ENCODE data around the gene SLC47A2.

The SLC47A2 gene

DNA sequence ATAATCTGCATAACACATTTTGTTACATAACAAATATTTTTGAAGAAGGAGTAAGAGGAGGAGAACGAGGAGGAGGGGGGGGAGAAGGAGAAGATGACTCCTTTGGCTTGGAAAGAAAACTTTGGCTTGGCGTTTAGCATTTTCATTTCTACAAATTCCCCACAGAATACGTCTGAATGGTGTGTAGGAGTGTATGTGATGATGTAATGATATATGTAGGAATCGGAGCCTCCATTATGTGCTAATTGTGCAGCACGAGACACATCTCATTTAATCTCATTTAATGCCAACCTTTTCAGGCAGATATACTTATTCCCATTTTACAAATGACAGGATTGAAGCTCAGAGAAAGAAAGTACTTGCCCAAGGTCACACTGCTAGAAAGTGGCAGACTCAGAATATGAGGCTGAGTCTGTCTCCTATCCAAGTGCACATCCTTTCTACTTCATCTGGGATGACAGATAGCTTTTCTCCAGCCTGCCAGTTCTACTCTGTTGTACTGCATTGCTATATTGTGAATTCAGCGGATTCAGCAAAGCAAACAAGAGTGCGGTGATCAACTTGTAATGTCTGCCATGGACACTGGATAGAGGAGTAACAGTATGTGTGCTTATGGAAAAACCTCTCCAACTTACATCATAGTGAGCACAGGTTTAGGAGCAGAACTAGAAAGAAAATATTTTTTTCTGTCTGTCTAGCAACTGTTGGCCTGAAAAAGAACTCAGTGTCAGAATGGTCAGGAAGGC lies 10.4 kb upstream of the SLC47A2 start:
- DNase-seq: no peak

DNA sequence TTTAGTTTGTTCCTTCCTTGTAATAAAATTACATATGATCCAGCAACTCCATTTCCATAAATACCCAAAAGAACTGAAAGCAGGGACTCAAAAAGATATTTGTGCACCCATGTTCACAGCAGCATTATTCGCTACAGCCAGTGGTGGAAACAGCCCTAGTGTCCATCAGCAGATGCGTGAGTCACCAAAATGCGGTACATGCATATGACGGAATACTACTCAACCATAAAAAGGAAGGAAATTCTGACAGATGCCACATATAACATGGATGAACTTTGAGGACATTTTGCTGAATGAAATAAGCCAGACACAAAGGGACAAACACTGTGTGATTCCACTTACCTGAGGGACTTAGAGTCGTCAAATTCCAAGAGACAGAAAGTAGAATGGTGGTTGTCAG lies 9.1 kb upstream of the SLC47A2 start:
- DNase-seq: no peak

DNA sequence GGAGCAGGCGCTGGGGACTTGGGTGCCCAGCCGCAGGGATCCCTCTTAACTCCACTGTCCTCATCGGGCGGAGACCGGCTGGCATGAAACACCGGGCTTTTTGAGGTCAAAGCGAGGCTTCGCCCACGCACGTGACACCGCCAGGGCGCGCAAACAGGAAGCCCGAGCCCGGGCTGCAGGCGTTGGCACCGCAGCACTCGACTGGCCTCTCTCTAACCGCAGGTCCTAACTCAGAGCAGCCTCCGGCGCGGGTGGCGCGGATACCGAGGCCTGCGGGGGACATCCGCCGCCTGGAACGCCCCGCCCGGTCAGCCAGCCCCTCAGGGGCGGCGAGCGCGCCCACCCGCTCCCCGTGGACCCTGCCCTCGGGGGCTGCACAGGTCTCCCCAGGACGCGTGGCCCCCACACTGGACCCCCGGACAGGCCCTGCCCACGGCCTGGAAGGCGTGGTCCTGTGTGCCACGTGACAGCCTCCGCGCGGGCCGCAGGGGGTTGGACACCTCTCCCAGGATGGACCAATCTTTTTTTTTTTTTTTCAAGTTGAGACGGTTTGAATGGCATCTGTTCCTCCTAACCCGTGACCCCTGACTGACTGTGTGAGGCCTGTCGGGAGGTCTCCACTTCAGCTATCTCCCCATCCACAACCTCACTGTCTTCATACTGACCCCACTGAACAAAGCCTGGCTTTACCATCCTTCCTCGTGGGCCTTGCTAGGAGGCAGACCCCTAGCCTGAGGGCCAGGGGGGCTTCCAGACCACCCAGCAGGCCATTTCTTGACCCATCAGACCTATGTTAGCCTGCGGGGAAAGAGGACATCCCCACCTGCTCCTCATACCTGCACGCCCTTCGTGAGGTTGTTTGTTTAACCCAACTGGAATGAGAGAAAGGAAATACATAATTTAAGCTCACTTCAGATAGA lies 8.4 kb upstream of the SLC47A2 start:
- peak; percentile 62 to 69 for DNase-seq

DNA sequence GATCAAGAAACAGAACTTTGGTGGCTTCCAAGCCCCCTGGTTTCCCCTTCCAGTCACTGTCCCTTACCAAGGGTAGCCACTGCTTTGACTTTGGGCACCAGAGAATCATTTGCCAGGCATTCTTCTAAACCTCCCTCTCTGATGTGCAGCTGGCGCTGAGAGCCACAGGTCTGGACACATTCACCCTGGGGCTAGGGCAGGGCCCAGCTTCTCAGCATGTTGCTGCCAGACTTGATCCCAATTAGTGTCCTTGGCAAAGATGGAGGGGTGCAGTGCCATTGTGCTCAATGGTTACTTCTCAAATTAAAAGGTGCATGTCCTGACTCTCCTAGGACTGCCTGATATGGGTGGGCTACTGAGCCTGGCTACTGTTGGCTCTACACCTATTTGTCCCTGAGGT lies 7.6 kb upstream of the SLC47A2 start:
- DNase-seq: peak in 1 of 2 experiments; percentile 6

DNA sequence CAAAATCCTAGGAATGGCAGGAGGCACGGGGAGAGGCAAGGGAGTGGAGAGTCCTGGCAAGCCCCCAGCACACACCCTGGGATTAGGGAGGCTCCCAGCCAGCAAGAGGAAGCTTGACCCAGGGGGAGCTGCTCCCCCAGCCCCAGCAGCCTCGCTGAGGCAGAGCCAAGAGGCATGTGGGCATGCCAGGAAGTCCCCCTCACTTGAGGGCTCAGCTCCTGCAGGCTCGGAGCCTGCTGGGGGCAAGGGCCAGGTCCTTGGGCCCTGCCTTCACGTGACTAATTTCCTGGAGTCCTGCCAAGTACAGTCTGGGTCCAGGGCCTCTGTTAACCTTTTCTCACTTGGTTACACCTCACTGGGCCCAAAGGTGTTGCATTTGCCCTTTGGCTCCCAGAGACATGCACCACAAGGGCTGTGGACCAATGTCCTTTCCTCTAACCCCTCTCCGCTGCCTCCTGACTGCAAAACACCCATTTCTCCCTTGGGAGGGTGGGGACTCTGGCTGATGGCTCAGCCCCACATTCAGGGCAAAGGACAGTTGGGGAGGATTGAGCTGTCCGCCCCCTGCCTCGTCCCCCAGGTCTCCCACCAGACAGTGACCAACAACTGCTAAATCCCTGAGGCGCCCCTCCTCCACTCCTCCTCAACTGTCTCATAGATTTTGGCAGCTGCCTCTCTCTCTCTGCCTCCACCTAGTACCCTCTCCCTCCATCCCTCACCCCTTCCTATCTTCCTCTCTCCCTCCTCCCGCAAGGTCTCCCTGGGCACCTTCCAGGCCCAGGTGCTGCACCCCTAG lies 4.4 kb upstream of the SLC47A2 start:
- DNase-seq: no peak

DNA sequence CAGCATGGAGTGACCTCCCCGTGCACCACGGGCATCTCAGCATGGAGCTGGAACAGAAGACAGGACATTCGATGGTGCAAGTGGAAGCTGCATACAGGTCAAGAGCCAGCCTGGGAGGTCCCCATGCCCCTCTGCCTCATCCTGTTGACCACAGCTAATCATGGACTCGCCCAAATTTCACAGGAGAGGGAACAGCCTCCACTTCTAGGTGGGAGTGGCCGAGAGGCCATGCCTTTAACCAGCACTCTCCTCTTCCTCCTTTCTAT lies 3.8 kb upstream of the SLC47A2 start:
- DNase-seq: no peak

DNA sequence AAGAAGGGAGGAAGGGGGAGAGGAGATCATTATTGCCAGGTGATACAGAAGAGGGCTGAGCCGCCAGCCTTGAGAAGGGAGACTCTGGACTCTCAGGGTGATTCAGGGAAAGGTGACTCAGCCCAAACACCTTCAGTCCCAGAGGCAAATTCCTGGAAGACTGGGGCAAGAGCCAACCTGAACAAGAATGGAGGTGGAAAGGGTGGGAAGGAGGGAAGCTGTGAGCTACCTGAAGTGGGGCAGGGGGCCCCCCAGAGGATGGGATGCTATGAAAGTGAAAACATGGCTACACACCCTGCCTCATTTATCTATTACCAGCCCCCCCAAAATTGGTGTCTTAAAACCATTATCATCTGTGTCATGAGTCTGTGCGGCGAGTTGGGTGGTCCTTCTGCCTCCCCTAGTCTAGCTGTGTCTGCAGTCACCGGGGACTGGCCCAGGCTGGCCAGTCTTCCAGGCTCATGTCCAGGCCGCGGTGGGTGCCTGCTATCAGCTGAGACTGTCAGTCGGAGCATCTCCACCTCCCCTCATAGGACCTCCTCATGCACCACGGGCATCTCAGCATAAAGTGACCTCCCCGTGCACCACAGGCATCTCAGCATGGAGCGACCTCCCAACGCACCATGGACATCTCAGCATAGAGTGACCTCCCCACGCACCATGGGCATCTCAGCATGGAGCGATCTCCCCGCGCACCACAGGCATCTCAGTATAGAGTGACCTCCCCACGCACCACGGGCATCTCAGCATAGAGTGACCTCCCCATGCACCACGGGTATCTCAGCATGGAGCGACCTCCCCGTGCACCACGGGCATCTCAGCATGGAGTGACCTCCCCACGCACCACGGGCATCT lies 3.2 kb upstream of the SLC47A2 start:
- DNase-seq: no peak

DNA sequence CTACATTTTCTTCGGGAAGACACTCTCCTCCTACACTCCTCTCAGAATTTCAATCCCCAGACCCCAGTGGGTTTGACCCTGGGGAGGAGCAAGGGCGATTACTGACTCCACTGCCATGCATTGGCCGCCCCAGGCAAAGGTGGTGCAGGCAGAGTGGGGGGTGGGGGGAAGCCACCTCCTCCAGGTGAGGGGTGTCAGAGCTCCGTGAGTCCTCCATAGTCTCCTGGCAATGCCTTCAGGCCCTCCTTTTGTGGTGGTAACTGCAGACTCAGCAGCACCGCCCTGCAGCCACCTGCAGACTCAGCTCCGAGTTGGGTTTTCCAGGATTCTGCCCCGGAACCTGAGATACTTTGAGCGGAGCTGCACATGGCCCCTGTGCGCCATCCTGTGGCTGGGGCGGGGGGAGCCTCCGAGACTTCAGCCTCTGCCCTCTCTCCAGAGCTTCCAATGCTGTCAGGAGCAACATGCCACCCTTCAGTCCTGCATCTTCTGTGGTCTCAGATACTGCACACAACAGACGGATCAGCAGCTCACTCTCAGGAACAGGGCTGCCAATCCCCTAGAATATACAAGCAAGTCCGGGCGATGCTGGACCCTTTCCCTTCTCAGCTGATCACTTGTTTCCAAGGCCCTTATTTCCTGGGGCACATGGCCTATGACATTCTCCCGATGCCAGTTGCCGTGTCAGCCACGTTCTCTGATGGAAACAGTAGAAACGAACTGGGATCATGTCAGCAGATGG lies 2.4 kb upstream of the SLC47A2 start:
- no peak for DNase-seq

DNA sequence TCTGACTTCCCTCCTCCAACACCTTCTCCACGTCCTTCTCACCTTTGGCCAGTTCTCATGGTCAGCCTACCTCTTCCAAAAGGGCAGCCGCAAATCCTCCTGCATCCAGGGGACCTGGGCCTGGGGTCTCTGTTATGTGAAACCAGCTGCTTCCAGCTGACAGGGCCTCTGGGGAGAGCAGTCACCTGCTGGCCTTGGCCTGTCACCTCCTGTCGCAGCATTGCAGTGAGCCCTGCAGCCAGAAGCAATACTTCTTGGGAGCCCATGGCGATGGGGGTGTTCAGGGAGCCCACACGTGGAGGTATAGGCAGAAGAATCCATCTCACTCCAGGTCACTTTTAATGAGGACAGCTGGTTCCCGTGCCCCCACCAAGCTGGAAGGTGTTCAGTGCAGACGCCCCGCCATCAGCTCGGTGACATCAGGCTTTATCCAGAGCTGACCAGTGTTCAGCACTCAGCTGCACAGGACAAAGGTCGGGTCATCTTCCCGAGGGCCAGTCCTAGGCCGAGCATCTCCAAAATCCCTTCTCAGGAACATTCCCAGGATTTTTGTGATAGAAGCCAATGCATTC lies 1.7 kb upstream of the SLC47A2 start:
- DNase-seq: no peak

DNA sequence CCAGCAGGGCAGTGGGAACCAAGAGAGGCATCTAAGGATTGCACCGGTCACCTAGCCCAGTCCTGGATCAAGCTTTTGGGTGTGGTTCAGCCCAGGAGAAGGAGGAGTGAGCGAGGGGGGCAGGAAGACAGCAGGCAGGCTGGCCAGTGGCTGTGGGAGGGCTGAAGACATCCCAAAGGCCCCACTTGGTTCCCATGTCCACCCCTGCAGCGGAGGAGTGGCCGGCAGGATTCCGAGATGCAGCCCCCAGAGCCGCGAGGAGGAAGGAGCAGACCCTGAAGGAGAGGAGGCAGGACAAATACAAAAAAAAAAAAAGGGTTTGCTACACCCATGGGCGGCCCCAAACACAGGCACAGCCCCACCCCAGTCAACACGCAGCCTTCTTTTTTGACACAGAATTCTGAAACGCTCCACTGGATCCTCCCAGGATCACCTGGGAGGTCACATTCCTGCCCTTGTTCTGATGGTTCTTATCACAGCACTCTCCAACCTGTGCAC lies 1.1 kb upstream of the SLC47A2 start:
- no peak for DNase-seq

DNA sequence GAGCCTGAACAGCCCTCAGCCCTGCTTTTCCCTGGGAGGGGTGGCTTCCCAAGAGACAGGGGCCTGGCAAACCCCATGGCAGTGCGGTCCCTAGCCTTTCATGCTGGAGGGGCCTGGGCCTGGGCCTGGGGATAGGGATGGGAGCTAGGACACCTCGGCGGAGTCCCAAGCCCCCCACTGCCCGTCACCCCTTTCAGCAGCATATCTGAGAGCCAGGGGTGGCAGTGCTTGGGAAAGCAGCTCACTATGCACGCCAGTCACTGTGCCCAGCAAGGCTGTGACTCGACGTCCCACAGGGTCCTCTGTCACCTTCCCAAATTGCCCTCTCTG lies 612 bp upstream of the SLC47A2 start:
- DNase-seq: no peak

DNA sequence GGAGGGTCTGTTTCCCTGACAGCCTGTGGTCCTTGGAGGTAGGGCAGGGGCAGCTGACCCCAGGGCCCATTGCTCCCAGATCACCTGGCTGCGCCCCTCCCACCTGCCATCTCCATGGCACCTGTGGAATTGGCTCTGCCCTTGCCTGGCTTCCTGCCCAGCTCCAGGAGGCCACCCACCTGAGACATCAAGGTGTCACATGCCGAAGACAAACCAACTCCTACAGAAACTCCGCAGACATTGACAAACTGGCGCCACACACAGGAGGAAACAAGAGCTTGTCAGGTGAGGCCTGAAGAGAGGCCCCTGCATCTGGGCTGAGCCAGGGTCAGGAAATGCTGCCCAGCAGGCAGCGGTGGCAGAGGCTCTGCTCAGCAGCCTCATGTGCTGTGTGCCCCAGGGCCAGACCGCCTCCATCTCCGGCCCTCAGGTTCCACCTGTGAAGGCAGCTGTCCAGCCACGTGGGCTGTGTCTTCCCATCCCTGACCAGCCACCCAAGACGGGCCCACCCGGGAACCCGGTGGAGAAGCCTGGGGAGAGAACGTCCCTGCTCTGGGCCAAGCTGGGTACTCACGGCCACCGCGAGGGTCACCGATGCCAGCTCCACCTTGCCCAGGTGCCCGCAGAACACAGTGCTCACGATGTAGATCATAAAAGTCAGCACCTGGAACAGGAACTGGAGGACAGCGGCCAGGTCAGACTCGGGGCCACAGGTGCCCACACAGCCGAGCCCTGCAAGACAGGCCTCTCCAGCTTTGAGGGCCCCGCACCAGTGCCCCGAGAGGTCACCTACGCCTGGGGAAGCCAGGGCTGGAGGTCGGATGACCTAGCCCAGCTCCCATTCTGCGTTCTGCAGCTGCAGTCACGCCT lies 1.6 kb downstream of the SLC47A2 start:
- DNase-seq: no peak

DNA sequence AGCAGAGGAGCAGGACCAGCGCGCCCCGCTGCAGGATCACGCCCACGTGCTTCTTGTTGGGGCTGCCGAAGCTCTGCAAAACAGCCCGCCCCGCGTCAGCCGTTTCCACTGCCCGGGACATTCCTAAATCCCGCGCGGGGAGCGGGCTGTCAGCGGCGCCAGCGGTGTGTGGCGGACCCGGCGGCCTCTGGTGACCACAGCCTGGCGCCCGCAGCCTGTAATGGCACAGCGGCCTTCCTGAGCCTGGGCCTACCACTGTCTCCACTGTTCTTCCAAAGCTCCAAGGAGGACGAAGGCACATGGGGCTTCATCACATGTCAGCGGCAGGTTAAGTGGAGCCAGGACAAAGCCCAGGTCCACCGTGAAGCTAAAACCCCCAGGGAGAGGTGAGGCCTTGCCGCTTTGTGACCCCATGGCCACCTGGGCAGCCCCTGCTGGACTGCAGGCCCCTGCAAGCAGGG lies 2.5 kb downstream of the SLC47A2 start:
- no peak for DNase-seq

DNA sequence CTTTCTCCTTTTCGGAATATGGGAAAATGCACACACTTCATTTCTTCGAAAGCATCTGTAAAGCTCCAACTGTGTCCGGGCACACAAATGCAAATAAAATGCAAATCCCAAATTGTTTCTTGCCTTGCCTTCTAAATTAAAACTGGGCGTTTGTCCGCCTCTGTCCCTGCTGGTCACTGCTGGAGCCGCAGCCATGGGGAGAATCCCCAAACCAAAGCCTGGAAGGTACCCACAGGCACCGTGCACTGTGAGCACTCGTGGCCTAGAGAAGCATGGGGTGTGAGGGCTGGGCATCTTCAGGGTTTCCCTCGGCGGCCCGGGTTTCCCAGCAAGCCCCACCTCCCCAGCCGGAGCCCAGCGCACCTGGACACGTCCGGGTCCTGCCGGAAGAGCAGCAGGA lies 2.9 kb downstream of the SLC47A2 start:
- no peak for DNase-seq

DNA sequence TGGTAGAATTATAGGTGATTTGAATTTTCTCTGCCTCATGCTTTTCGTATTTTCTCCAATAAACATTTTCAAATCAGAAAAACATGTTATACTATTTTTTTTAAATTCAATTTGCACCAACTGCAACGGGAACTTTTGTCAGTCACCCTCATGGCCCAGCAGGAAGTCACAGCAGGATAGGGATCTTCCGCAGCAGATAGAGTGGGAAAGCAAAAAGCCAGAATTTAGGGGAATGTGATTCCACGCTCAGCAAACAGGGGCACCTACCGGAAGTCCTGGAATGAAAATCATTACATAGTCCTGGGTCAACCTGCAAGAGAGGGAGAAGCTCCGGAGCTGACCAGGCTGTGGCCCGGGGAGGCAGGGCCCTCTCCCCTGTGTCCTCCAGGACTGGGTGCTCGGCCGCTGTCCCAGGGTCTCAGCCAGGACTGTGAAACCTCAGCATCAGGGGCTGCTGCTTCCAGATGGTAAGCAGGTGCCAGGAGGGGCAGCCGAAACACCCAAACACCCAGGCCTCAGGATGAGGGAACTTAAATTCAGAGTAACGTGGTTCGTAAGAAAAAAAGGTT lies 3.9 kb downstream of the SLC47A2 start:
- no peak for DNase-seq

DNA sequence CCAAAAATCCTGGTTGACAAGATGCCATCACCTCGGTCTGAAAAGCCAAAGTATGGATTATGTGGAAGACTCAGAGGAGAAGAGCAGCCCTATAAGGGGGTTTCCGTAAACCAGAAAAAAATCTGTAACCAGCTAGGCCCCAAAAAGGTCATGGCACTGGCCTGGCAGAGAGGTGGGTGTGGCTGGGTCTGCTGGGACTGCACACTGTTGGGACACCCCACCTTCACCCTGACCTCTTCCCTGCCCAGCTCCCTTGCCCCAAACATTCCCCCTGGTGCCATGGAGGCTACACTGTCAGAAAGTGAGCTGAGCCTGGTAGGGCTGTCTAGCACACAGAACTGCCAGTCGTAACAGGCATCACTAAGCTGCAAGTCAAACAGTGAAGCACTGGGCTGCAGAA lies 6.5 kb downstream of the SLC47A2 start:
- no peak for DNase-seq

DNA sequence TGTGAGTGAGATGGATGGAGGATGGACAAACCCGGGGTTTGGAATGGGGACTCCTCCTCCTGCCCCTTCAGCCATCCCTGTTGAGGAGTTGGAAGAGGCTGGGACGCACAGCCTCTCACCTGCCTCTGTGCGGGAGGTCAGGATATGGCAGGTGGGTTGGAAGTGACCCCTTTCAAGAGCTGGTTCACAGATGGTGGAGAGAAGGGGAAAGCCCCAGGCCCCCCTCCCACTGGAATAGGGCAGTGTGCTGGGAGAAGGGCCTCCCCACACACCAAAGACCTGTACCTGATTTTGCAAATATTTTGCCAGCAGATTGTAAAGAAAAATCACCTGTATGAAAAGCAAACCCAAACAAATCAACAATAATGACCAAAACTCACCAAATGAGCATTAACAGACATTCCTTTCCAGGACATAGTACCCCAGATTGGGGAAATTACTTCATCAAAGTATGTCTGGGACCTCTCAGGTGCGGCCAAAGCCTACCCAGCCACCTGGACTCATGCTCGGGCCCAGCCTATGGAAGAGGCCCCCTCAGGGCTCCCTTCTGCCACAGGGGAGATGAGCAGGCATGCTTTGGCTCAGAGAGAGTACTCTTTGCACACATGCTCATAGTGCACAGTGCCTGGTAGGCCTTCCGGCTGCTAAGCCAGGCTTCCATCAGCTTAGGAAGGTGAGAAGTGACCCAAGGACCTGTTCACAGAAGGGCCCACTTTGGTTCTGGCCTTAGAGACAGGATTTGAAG lies 7.8 kb downstream of the SLC47A2 start:
- DNase-seq: no peak

DNA sequence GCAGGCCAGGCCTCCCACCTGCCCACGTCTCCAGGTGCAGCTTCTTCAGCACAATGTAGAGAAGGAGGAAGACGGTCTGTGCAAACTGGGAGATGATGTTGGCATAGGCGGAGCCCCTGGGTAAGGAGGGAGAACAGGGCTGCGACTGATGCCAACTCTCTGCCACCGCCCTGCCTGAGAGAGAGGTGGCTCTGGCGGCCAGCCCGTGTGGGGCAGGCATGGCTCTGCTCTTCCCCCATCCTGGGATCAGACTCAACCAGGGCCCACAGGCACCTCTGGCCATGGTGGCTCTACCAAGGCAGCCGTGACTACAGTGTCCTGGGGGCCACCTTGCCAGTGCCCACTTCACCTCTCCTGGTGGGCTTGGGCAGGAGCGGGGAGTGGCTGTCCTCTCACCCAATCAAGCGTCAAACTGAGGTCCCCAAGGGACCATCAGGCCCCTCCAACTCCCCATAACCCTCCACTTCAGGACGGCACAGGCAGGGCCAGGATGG lies 8.6 kb downstream of the SLC47A2 start:
- no peak for DNase-seq

Data from activated CD4-positive, alpha-beta T cell treated with anti-CD3 and anti-CD28 coated beads, Interleukin-2, amount 50 U/mL, for 48 hours (primary cell).